GM21526 (cell line): Measurements from ENCODE around the gene STS.
"Not testable (repeated sequence)": the region's sequence is repeated elsewhere in the genome, so short reads cannot be mapped to it uniquely, and the experiment has no call there.

Experiments
- ATAC-seq: cut with Tn5 transposase; IDR thresholded peaks from one replicate; pipeline ENCODE4 v1.9.1; 2021; ENCODE audit warnings: moderate library complexity; ENCODE audit not compliant: unreplicated experiment, low FRiP score

The STS gene

DNA sequence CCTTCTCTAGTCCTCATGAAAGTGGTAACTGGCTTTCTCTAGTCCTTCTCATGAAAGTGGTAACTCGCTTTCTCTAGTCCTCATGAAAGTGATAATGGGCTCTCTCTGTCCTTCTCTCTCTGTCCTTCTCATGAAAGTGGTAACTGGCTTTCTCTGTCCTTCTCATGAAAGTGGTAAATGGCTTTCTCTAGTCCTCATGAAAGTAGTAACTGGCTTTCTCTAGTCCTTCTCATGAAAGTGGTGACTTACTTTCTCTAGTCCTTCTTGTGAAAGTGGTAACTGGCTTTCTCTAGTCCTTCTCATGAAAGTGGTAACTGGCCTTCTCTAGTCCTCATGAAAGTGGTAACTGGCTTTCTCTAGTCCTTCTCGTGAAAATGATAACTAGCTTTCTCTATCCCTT, 31.3 kb downstream of the STS start:
- ATAC-seq, result not testable (repeated sequence)

- no peak for ATAC-seq
Measured at GRCh38 chrX:7179446-7179845, 31.9 kb downstream of the STS start.

DNA sequence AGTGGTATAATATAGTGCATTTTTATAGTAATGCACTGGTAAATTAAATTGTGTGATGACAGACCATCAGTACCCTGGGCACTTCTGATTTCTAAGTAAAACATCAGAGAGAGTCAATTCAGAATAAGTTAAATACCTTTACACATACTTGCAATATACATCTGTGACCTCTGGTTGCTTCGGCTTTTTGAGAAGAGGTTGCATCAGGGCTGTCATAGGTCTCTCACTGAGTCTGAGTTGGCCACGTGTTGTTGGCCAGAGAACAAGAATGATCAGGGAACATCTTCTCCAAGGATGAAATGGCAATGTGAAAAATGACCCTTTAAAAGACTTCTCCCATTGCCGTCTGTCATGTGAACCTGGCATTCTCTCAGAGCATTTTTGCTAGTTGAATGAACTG, 37.3 kb downstream of the STS start:
- no peak for ATAC-seq

DNA sequence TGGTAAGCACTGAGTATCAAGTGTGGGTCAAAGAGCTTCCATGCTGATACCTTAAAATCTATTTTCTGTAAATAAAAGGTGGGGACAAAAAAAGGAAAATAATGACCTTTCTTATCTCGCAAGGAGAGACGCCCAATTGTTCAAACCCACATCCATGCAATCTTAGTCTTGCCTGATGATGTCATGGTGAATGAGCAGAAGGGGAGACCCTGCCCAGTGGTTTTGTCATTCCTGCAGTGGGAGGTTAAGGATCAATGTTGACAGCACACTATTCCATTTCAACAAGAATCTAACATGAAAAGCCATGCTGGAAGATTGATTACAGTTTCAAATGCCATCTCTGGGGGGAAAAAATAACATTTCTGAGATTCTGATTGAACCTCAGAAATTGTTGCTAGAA, 41.2 kb downstream of the STS start:
- ATAC-seq, result no peak

GRCh38 chrX:7190157-7190556, 42.6 kb downstream of the STS start:
- ATAC-seq, result no peak

- ATAC-seq, result no peak
Measured at GRCh38 chrX:7191681-7192110, 44.2 kb downstream of the STS start.

DNA sequence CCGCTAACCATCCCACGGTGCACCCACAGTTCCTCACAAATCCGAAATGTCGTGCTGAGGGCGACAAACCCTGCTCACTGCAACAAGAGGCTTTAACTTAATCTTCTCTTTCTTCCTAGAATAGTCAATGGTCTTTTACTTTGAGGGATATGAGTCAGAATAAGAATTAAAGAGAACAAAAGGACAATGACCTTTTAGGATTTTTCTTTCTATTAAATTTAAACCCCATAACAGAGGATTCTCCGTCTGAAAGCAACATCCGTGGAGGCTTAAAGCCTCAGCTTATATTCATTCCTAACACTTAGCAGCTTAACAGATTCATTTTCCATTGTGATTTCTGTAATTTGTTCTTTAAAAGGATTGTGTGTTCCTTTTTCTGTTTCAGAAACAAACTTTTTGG, 45.4 kb downstream of the STS start:
- no peak for ATAC-seq

- no peak for ATAC-seq
Measured at GRCh38 chrX:7194606-7195005, 47.1 kb downstream of the STS start.
